Muscle of leg (tissue), 16 donors: ENCODE measurements around the gene LTA4H. TPM values are rescaled to one million over a fixed set of nuclear protein-coding genes. Genes with fewer than 3 reads are reported as not detected.

Source experiments
- DNase-seq: peaks from one replicate; pipeline ENCODE4 v3.0.0; 2013
- H3K27ac ChIP-seq: one replicate; pipeline ENCODE4 v1.5.1; 2013; ENCODE audit warnings: mild to moderate bottlenecking, low read length, control low read depth
- H3K27me3 ChIP-seq: one replicate; pipeline ENCODE4 v1.6.1; 2013; ENCODE audit warnings: low read length; ENCODE audit not compliant: control insufficient read depth, insufficient read depth
- H3K36me3 ChIP-seq: one replicate; pipeline ENCODE4 v1.6.1; 2013; ENCODE audit warnings: low read length; ENCODE audit not compliant: control insufficient read depth, insufficient read depth
- H3K4me1 ChIP-seq: one replicate; pipeline ENCODE4 v1.6.1; 2013; ENCODE audit warnings: low read length; ENCODE audit not compliant: control insufficient read depth, insufficient read depth
- H3K4me3 ChIP-seq: one replicate; pipeline ENCODE4 v1.5.1; 2013; ENCODE audit warnings: low read length, control low read depth
- H3K9me3 ChIP-seq: replicated peaks from 2 replicates; pipeline ENCODE4 v1.6.1; 2013; ENCODE audit warnings: low read depth, low read length; ENCODE audit not compliant: control insufficient read depth
- WGBS: methylation state at CpG from one replicate; pipeline ENCODE4 v1.1.5; 2013; ENCODE audit warnings: missing lambda C conversion rate; ENCODE audit not compliant: insufficient coverage; 5-methylcytosine and 5-hydroxymethylcytosine counted together
- long read RNA-seq, 11 donors: transcript quantifications; one replicate each; lab custom pipeline, GENCODE V29; 2026
- polyA plus RNA-seq, 8 donors: library from polyadenylated mRNA; unstranded; fragments of 120-200 nt; gene quantifications; one replicate each; pipeline versions ENCODE4 v1.2.1 to v1.2.3, GENCODE V29; 2013; ENCODE audit warnings: inconsistent platforms in 1 of 8, low replicate concordance in 1 of 8; ENCODE audit not compliant: insufficient read length in 8 of 8, insufficient read depth in 1 of 8
- total RNA-seq: library from RNA; stranded (reverse); fragments of 120-200 nt; gene quantifications from one replicate; pipeline ENCODE4 v1.2.4, GENCODE V29; 2013

LTA4H gene
- total RNA-seq (66.8 TPM), polyA plus RNA-seq (10 to 100 TPM; 64.0 to 81.5 (median 74.1) TPM)
- long read RNA-seq, donor 1, transcript LTA4H-201 (19 exons, 2,139 nt), result major isoform, 9 of 9 reads
- long read RNA-seq, donor 1, partial matches to known transcripts, result 0 of 9 reads
- long read RNA-seq, donor 1, other reads (novel, unspliced or antisense), result 0 of 9 reads
- long read RNA-seq, donor 2, partial matches to known transcripts, result 0 of 2 reads
- long read RNA-seq, donor 2, other reads (novel, unspliced or antisense), result 0 of 2 reads
- long read RNA-seq, donor 3, transcript LTA4H-201 (19 exons, 2,139 nt), result major isoform, 18 of 29 reads
- long read RNA-seq, donor 3, partial matches to known transcripts, result 6 of 29 reads
- long read RNA-seq, donor 3, other reads (novel, unspliced or antisense), result 5 of 29 reads
- long read RNA-seq, donor 4, partial matches to known transcripts, result 0 of 10 reads
- long read RNA-seq, donor 4, other reads (novel, unspliced or antisense), result 7 of 10 reads
- long read RNA-seq, donor 5, transcript LTA4H-201 (19 exons, 2,139 nt), result major isoform, 23 of 55 reads
- long read RNA-seq, donor 5, partial matches to known transcripts, result 18 of 55 reads
- long read RNA-seq, donor 5, other reads (novel, unspliced or antisense), result 14 of 55 reads
- long read RNA-seq, donor 6, transcript LTA4H-201 (19 exons, 2,139 nt), result major isoform, 16 of 29 reads
- long read RNA-seq, donor 6, partial matches to known transcripts, result 8 of 29 reads
- long read RNA-seq, donor 6, other reads (novel, unspliced or antisense), result 5 of 29 reads
- long read RNA-seq, donor 7, transcript LTA4H-201 (19 exons, 2,139 nt), result major isoform, 9 of 21 reads
- long read RNA-seq, donor 7, partial matches to known transcripts, result 5 of 21 reads
- long read RNA-seq, donor 7, other reads (novel, unspliced or antisense), result 7 of 21 reads
- long read RNA-seq, donor 8, transcript LTA4H-201 (19 exons, 2,139 nt), result major isoform, 8 of 22 reads
- long read RNA-seq, donor 8, partial matches to known transcripts, result 5 of 22 reads
- long read RNA-seq, donor 8, other reads (novel, unspliced or antisense), result 9 of 22 reads
- long read RNA-seq, donor 9, partial matches to known transcripts, result 6 of 9 reads
- long read RNA-seq, donor 9, other reads (novel, unspliced or antisense), result 0 of 9 reads
- long read RNA-seq, donor 10, transcript LTA4H-201 (19 exons, 2,139 nt), result major isoform, 14 of 26 reads
- long read RNA-seq, donor 10, partial matches to known transcripts, result 7 of 26 reads
- long read RNA-seq, donor 10, other reads (novel, unspliced or antisense), result 5 of 26 reads
- long read RNA-seq, donor 11, transcript LTA4H-201 (19 exons, 2,139 nt), result major isoform, 9 of 16 reads
- long read RNA-seq, donor 11, partial matches to known transcripts, result 0 of 16 reads
- long read RNA-seq, donor 11, other reads (novel, unspliced or antisense), result 7 of 16 reads

GRCh38 chr12:96035283-96036236 lies at the start of gene LTA4H:
LTA4H (minus strand) TSS chr12:96035587; CDS start chr12:96035519, 68 bp downstream.
- Histone ChIP-seq H3K36me3 (no peaks in the 10 kb centered on the region), H3K27me3 (no peaks in the 10 kb centered on the region), H3K4me3 (peak within 1 kb of the TSS; percentile 90), H3K4me1 (peaks cover 5% of the 10 kb centered on the region), H3K9me3 (no peaks in the 10 kb centered on the region), H3K27ac (peak within 1 kb of the TSS; percentile 89)
- DNase-seq, result peak; percentile 100
- WGBS, result 0% methylated on average over 47 of the region's 55 CpGs

- Histone ChIP-seq H3K9me3 (no peaks in the 10 kb centered on the region), H3K27me3 (no peaks in the 10 kb centered on the region), H3K4me3 (no peak overlapping the region), H3K36me3 (no peaks in the 10 kb centered on the region), H3K27ac (no peak overlapping the region), H3K4me1 (no peaks in the 10 kb centered on the region)
- no peak for DNase-seq
- 83% methylated on average over 1 of the region's 2 CpGs for WGBS
Observed at GRCh38 chr12:96084624-96085023, 49.2 kb upstream of the LTA4H start.

- no peak overlapping the region for H3K4me3 ChIP-seq
- no peaks in the 10 kb centered on the region for H3K9me3 ChIP-seq
- H3K4me1 ChIP-seq, result peaks cover 4% of the 10 kb centered on the region
- no peaks in the 10 kb centered on the region for H3K36me3 ChIP-seq
- DNase-seq, result no peak
- H3K27ac ChIP-seq, result no peak overlapping the region
- WGBS, result 100% methylated on average over 5 of the region's 9 CpGs
- H3K27me3 ChIP-seq, result no peaks in the 10 kb centered on the region
Observed at GRCh38 chr12:96083020-96083719, 47.8 kb upstream of the LTA4H start.

- Histone ChIP-seq H3K9me3 (no peaks in the 10 kb centered on the region), H3K27me3 (no peaks in the 10 kb centered on the region), H3K4me3 (no peak overlapping the region), H3K36me3 (no peaks in the 10 kb centered on the region), H3K27ac (no peak overlapping the region), H3K4me1 (peaks cover 8% of the 10 kb centered on the region)
- no peak for DNase-seq
- WGBS, result 88% methylated on average over 3 of the region's 3 CpGs
Observed at GRCh38 chr12:96081596-96081995, 46.2 kb upstream of the LTA4H start.

GRCh38 chr12:96078231-96079135 lies 43.1 kb upstream of the LTA4H start:
- no peak overlapping the region for H3K4me3 ChIP-seq
- DNase-seq, result peak; percentile 75

GRCh38 chr12:96077081-96077480 lies 41.7 kb upstream of the LTA4H start:
- 67% methylated on average over 1 of the region's 6 CpGs for WGBS
- no peaks in the 10 kb centered on the region for H3K9me3 ChIP-seq
- H3K36me3 ChIP-seq, result no peaks in the 10 kb centered on the region
- DNase-seq, result no peak
- no peak overlapping the region for H3K4me3 ChIP-seq
- peaks cover 2% of the 10 kb centered on the region for H3K27me3 ChIP-seq
- no peak overlapping the region for H3K27ac ChIP-seq
- H3K4me1 ChIP-seq, result peaks cover 13% of the 10 kb centered on the region

More at GRCh38 chr12:96078231-96079135, 43.1 kb upstream of the LTA4H start:
- 0% methylated on average over 4 of the region's 15 CpGs for WGBS
- H3K4me1 ChIP-seq, result peaks cover 8% of the 10 kb centered on the region
- H3K36me3 ChIP-seq, result no peaks in the 10 kb centered on the region
- H3K9me3 ChIP-seq, result no peaks in the 10 kb centered on the region
- peak overlapping the region; percentile 45 for H3K27ac ChIP-seq
- H3K27me3 ChIP-seq, result peaks cover 2% of the 10 kb centered on the region

- no peak overlapping the region for H3K27ac ChIP-seq
- no peak for DNase-seq
- peaks cover 13% of the 10 kb centered on the region for H3K4me1 ChIP-seq
- no peaks in the 10 kb centered on the region for H3K9me3 ChIP-seq
- no CpG with 5 or more reads among the region's 2 CpGs for WGBS
- H3K4me3 ChIP-seq, result no peak overlapping the region
- H3K27me3 ChIP-seq, result peaks cover 2% of the 10 kb centered on the region
- H3K36me3 ChIP-seq, result no peaks in the 10 kb centered on the region
Observed at GRCh38 chr12:96075560-96075959, 40.2 kb upstream of the LTA4H start.
